Right lung (tissue), 5 donors: ENCODE data around the gene DIAPH1. TPM values are rescaled to one million over a fixed set of nuclear protein-coding genes. Genes with fewer than 3 reads are reported as not detected.

ENCODE experiments used
- DNase-seq, 2 donors: peaks; one replicate each; pipeline ENCODE4 v3.0.0-alpha.2; 2013
- polyA plus RNA-seq, 5 donors: library from polyadenylated mRNA; unstranded; fragments of 120-200 nt; gene quantifications; one replicate each; pipeline versions ENCODE4 v1.2.1 to v1.2.3, GENCODE V29; 2013; ENCODE audit warnings: inconsistent platforms in 1 of 5, low replicate concordance in 1 of 5; ENCODE audit not compliant: insufficient read length in 5 of 5, insufficient read depth in 1 of 5

Gene DIAPH1
- polyA plus RNA-seq, 5 donors: 43.3 to 54.3 (median 47.7) TPM

GRCh38 chr5:141507387-141508091 is 111.3 kb downstream of the DIAPH1 start:
- peak in 1 of 2 donors; percentile 42 for DNase-seq

DNA sequence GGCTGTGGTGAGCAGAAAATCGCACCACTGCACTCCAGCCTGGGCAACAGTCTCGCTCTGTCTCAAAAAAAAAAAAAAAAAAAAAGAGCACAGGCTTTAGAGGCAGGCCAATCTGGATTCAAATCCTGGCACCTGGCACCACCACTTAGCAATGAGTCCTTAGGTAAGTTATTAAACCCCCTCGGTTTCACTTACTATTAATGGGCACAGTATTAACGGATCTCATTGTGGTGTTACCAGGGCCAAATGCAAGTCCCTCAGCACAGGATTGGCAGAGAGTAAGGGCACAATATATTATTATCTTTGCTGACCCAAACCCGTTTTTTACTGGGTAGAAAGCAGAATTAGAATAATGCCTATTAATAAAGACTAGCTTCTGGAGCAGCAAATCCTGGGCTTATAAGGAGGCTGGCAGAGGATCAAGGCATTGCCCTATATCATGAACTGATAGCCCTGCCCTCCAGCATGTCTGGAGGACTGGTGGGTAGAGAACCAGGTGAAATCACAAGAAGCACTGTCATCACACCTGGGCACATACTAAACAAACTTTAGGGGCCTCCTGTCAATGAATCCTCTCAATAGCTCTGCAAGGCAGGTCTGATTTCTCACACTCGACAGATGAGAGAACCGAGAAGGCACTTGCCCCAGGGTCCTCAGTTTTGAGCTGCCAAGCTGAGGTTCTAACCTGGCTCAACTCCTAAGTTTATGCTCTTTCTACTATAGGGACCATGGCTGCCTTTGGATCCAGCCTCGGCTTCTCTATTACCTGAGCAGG is 112.2 kb downstream of the DIAPH1 start:
- no peak for DNase-seq

GRCh38 chr5:141504216-141504615 is 114.6 kb downstream of the DIAPH1 start:
- no peak for DNase-seq

DNA sequence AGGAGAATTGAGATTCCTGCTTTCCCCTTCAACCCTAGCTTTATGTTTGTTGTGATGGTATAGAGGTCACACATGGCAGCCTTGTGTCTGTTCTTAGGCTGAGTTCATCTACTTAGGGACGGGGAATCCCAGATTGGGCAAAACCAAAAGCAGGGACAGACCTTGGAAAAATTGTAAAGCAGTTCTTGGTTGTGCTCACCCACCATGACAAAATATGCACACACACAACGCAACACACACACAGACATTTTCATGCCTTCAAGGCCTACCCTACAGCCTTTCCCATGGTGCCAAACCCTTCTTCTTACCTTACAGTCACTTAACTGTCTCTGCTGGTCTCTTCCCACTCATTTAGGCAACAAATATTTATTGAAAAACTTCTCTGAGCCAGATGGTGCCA is 115.1 kb downstream of the DIAPH1 start:
- DNase-seq: no peak

- no peak for DNase-seq
Observed at GRCh38 chr5:141501761-141502160, 117.0 kb downstream of the DIAPH1 start.

GRCh38 chr5:141496038-141496437 is 122.8 kb downstream of the DIAPH1 start:
- DNase-seq: no peak

GRCh38 chr5:141495453-141495811 is 123.4 kb downstream of the DIAPH1 start:
- no peak for DNase-seq

DNA sequence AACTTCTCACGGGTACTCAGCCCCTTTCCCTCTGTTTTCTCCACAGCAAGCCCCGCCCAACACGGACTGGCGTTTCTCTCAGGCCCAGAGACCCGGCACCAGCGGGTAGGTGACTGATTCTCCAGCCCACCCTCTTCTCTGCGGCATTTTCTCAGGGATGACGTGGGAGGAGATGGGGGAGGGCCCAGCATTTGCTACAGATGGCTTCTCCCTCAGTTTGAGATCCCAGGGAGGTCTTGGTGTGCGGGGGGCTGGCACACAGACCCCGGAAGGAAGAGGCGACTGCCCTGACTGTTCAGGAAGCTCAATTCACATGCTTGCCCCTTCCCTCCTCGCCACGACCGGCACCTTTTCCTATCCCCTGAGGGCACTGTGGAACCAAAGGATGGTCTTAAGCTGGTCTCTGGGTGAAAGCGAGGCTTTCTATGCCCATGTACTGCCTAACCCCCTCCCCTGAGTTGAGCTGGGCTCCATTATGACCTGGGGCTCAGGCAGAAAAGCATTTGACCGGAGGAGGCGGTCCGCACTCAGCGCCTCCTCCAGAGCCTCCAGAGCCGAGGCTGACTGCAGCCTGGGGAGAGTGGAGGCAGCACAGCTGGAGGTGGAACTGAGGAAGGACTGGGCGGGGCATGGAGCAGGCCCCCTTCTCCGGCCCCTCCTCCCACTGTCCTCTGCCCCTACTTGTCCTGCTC is 123.9 kb downstream of the DIAPH1 start:
- DNase-seq: no peak

GRCh38 chr5:141493500-141494422 is 125.0 kb downstream of the DIAPH1 start:
- DNase-seq: no peak

- no peak for DNase-seq
Observed at GRCh38 chr5:141492168-141492885, 126.5 kb downstream of the DIAPH1 start.

DNA sequence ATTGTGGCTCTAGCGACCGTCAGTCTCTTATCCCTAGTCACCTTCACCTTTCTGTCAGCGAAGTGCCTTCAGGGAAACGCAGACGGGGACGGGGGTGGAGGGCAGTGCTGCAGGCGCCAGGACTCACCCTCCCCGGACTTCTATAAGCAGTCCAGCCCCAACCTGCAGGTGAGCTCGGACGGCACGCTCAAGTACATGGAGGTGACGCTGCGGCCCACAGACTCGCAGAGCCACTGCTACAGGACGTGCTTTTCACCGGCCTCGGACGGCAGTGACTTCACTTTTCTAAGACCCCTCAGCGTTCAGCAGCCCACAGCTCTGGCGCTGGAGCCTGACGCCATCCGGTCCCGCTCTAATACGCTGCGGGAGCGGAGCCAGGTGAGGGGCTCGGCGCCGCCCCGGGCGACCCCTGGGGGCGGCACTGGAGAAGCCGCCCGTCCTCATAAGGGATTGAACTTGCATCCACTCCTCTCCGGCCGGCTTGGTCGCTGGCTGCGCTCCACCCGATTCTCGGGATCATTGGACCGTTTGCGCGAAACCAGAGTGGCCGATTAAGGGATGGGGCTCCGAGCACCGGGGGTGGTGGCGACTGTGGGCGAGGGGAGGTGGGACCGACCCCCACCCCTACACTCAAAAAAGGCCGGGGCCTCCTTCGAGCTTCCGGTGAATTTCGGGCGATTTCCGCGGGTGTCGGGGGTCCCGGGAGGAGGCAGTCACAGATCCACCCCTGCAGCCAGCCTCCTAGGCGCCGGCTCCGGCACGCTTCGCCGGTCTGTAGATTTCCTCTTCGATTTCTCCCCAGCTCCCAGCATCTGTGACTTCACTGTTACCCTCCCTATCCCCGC is 127.3 kb downstream of the DIAPH1 start:
- no peak for DNase-seq

- DNase-seq: no peak
Observed at GRCh38 chr5:141490771-141491170, 128.0 kb downstream of the DIAPH1 start.

GRCh38 chr5:141490271-141490670 is 128.5 kb downstream of the DIAPH1 start:
- DNase-seq: no peak

GRCh38 chr5:141489841-141490240 is 129.0 kb downstream of the DIAPH1 start:
- no peak for DNase-seq

- DNase-seq: no peak
Observed at GRCh38 chr5:141488591-141489561, 129.9 kb downstream of the DIAPH1 start, which contains the start of gene PCDHGC5. PCDHGC5 (plus strand) TSS chr5:141489081; CDS start chr5:141489241, 160 bp downstream.

GRCh38 chr5:141487131-141487530 is 131.7 kb downstream of the DIAPH1 start:
- DNase-seq: no peak

DNA sequence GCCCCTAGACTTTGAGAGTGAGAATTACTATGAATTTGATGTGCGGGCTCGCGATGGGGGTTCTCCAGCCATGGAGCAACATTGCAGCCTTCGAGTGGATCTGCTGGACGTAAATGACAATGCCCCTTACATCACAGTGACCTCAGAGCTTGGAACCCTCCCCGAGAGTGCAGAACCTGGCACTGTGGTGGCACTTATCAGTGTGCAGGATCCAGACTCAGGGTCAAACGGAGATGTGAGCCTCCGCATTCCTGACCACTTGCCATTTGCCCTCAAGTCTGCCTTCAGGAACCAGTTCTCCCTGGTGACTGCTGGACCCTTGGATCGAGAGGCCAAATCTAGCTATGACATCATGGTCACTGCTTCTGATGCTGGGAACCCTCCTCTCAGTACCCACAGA is 132.7 kb downstream of the DIAPH1 start:
- no peak for DNase-seq

DNA sequence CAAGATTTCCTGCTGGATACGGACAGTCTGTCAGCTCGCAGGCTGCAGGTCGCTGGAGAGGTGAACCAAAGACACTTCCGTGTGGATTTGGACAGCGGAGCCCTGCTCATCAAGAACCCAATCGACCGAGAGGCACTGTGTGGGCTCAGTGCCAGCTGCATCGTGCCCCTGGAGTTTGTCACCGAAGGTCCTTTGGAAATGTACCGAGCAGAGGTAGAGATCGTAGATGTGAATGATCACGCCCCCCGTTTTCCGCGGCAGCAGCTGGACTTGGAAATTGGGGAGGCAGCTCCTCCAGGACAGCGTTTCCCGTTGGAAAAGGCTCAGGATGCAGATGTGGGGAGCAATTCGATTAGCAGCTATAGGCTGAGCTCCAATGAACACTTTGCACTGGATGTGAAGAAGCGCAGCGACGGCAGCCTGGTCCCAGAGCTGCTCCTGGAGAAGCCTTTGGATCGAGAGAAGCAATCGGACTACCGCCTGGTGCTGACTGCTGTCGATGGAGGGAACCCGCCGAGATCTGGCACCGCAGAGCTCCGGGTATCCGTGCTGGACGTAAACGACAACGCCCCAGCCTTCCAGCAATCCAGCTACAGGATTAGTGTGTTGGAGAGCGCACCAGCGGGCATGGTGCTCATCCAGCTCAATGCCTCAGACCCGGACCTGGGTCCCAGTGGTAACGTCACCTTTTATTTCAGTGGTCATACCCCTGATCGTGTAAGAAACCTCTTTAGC is 133.3 kb downstream of the DIAPH1 start:
- no peak for DNase-seq
